ENCODE measurements around the gene ALKBH5. TPM values are rescaled to one million over a fixed set of nuclear protein-coding genes. Genes with fewer than 3 reads are reported as not detected.

ALKBH5 gene
- polyA plus RNA-seq, 1 of the 3 experiments (the other 2 are of a cell fraction), result 41.0 TPM

DNA sequence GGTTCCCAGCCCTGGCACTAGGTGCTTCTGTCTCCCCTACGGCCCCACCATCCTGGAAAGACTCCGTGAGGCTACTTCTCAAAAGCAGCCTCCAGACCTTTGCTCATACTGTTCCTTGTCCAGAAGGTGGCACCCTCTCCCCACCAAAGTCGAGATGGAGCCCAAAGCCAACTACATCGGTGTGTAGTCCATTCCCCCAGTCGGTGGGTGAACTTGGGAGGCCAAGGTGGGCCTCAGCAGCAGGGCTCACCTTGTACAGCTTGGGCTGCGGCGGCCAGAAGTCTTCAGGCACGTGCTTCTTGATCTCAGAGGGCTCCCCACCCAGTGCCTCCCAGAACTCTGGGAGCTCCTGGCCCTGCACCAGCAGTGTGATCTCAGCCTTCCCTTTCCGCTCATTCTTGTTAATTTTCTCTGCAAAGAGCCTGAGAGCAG lies 64.7 kb downstream of the ALKBH5 start (continued):
- TF ChIP-seq, protein P1, sequence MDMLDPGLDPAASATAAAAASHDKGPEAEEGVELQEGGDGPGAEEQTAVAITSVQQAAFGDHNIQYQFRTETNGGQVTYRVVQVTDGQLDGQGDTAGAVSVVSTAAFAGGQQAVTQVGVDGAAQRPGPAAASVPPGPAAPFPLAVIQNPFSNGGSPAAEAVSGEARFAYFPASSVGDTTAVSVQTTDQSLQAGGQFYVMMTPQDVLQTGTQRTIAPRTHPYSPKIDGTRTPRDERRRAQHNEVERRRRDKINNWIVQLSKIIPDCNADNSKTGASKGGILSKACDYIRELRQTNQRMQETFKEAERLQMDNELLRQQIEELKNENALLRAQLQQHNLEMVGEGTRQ (IDR thresholded peaks at IDR 0.05; ENCODE audit: borderline replicate concordance, low read depth, low read length), result no peak
- TF ChIP-seq, protein P2, sequence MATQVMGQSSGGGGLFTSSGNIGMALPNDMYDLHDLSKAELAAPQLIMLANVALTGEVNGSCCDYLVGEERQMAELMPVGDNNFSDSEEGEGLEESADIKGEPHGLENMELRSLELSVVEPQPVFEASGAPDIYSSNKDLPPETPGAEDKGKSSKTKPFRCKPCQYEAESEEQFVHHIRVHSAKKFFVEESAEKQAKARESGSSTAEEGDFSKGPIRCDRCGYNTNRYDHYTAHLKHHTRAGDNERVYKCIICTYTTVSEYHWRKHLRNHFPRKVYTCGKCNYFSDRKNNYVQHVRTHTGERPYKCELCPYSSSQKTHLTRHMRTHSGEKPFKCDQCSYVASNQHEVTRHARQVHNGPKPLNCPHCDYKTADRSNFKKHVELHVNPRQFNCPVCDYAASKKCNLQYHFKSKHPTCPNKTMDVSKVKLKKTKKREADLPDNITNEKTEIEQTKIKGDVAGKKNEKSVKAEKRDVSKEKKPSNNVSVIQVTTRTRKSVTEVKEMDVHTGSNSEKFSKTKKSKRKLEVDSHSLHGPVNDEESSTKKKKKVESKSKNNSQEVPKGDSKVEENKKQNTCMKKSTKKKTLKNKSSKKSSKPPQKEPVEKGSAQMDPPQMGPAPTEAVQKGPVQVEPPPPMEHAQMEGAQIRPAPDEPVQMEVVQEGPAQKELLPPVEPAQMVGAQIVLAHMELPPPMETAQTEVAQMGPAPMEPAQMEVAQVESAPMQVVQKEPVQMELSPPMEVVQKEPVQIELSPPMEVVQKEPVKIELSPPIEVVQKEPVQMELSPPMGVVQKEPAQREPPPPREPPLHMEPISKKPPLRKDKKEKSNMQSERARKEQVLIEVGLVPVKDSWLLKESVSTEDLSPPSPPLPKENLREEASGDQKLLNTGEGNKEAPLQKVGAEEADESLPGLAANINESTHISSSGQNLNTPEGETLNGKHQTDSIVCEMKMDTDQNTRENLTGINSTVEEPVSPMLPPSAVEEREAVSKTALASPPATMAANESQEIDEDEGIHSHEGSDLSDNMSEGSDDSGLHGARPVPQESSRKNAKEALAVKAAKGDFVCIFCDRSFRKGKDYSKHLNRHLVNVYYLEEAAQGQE (IDR thresholded peaks at IDR 0.05; ENCODE audit: low read depth, low read length), result no peak

DNA sequence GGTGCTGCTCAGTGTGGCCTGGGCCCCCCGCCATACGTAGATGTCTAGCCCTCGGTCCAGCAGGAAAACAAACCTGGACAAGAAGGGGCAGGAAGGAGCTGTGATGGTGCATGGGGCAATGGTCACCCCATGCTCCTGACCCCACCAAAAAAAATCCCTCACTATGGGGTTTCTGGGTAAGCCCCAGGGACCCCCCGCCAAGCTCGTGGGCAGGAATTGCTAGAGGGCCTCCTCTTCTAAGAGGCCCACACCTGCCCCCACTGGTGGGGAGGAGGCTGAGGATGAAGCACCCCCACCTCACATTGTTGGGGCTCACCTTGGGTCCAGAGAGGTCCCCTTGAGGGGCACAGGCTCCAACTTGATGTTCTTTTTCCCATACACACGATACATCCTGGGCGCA lies 65.2 kb downstream of the ALKBH5 start:
- no peaks in the 10 kb centered on the region for H3K9me2 ChIP-seq
- TF ChIP-seq SMC3 (IDR thresholded peaks at IDR 0.05; ENCODE audit: low read depth, low read length), result no peak
- no peak overlapping the region for H3K27ac ChIP-seq (ENCODE audit: low read depth in 2 of 2, low read length in 1 of 2)
- DNase-seq, result no peak
- no peaks in the 10 kb centered on the region for H3K27me3 ChIP-seq (ENCODE audit: insufficient read depth)
- H3K4me3 ChIP-seq (ENCODE audit: low read depth in 2 of 2, low read length in 1 of 2), result no peak overlapping the region
- H3K36me3 ChIP-seq (replicated peaks in 1 of 2; ENCODE audit: control insufficient read depth in 1 of 2, insufficient read depth in 2 of 2, low read length in 1 of 2), result peaks cover 29 to 79% of the 10 kb centered on the region in 2 experiments
- H4K20me1 ChIP-seq (ENCODE audit: insufficient read depth), result peaks cover 6% of the 10 kb centered on the region; the same call in 1 of the 2 replicates
- no peaks in the 10 kb centered on the region for H3K9me3 ChIP-seq
- H3K79me2 ChIP-seq (ENCODE audit: insufficient read depth), result no peaks in the 10 kb centered on the region
- 100% methylated on average over 7 of the region's 7 CpGs for WGBS (ENCODE audit: low lambda C conversion rate)
- no peaks in the 10 kb centered on the region for H3K4me1 ChIP-seq (ENCODE audit: control insufficient read depth in 1 of 2, insufficient read depth in 2 of 2, low read depth in 1 of 2, low read length in 1 of 2)
- H3K4me2 ChIP-seq, result no peak overlapping the region
- H3F3A ChIP-seq (replicated peaks; ENCODE audit: insufficient read depth), result peaks cover 14% of the 10 kb centered on the region
- H2AFZ ChIP-seq (ENCODE audit: low read depth), result no peak overlapping the region
- ChIA-PET POLR2A (no interaction called here), CTCF (interaction anchor here (0.6 to 3.8 kb wide), 14 partner anchors 8 to 118 kb away, joined by 3 to 26 read pairs (median 4); partner anchors contain the start of gene FLII)
- no peak overlapping the region for H3K9ac ChIP-seq

DNA sequence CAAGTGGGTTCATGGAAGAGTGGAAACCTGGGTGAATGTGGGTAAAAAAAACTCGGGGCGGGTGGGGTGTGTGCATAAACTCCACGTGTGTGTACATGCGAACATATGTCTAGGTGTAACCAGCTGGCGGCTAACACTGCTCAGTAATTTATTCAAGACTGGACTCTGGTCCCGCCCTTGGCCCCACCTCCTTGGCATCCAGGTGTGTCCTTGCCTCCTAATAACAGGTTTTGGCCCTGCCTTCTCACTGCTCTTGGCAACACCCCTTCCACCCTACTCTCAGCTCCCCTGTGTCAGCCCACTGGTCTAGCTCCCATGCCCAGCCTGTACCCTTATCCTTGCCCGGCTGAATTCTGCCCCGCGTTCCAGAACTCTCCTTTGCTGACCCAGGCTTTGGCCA lies 66.6 kb downstream of the ALKBH5 start:
- Histone ChIP-seq H3K4me3 (ENCODE audit: low read depth in 2 of 2, low read length in 1 of 2) (no peak overlapping the region), H4K20me1 (ENCODE audit: insufficient read depth) (peaks cover 17% of the 10 kb centered on the region), H3K9ac (no peak overlapping the region), H3K27me3 (ENCODE audit: insufficient read depth) (no peaks in the 10 kb centered on the region), H3K4me2 (no peak overlapping the region), H2AFZ (ENCODE audit: low read depth) (no peak overlapping the region), H3F3A (replicated peaks; ENCODE audit: insufficient read depth) (peaks cover 14% of the 10 kb centered on the region), H3K9me2 (no peaks in the 10 kb centered on the region), H3K36me3 (replicated peaks in 1 of 2; ENCODE audit: control insufficient read depth in 1 of 2, insufficient read depth in 2 of 2, low read length in 1 of 2) (peaks cover 32 to 83% of the 10 kb centered on the region in 2 experiments), H3K9me3 (no peaks in the 10 kb centered on the region), H3K79me2 (ENCODE audit: insufficient read depth) (peaks cover 4% of the 10 kb centered on the region; the same call in 1 of the 2 replicates), H3K27ac (ENCODE audit: low read depth in 2 of 2, low read length in 1 of 2) (no peak overlapping the region), H3K4me1 (ENCODE audit: control insufficient read depth in 1 of 2, insufficient read depth in 2 of 2, low read depth in 1 of 2, low read length in 1 of 2) (no peaks in the 10 kb centered on the region)
- ChIA-PET POLR2A (no interaction called here), CTCF (interaction anchor here (2.0 kb wide), 1 partner anchor 19 kb away, joined by 5 read pairs; no protein-coding TSS in a partner anchor)
- 91% methylated on average over 9 of the region's 9 CpGs for WGBS (ENCODE audit: low lambda C conversion rate)
- DNase-seq, result no peak
- TF ChIP-seq, protein P1 (IDR thresholded peaks at IDR 0.05; ENCODE audit: borderline replicate concordance, low read depth, low read length), result no peak
- TF ChIP-seq GATA2 (CRISPR knock-in tag; IDR thresholded peaks at IDR 0.05), result no peak
- TF ChIP-seq EP300 (IDR thresholded peaks at IDR 0.05; ENCODE audit: borderline replicate concordance in 1 of 2, low read depth in 1 of 2, low read length in 1 of 2), result no peak
- no peak for TF ChIP-seq MEF2A (IDR thresholded peaks at IDR 0.05; ENCODE audit: borderline replicate concordance, low read depth)
